Adrenal gland (tissue), 5 donors: Measurements from ENCODE around the gene SAXO2.

Experiments
- POLR2A ChIP-seq, 2 donors: fragments of 450-650 bp; IDR thresholded peaks; one replicate each; pipeline ENCODE4 v1.6.1; 2017; ENCODE audit warnings: antibody characterized with exemption in 2 of 2, mild to moderate bottlenecking in 2 of 2, moderate library complexity in 1 of 2
- TF ChIP-seq, protein P1 (sequence below), 6 experiments: fragments of 450-650 bp in 4 of 6; fragments of 200-600 bp in 2 of 6; sonication (generic) in 1 of 6; IDR thresholded peaks; 1 replicate in 5 of 6; 2 replicates in 1 of 6; pipeline versions ENCODE4 v1.5.1 to v1.8.0; 2016 to 2021; ENCODE audit warnings: antibody characterized with exemption in 6 of 6, mild to moderate bottlenecking in 2 of 6, moderate library complexity in 1 of 6
- donor health status: DM: no; HTN: no; CAD: no.

DNA sequence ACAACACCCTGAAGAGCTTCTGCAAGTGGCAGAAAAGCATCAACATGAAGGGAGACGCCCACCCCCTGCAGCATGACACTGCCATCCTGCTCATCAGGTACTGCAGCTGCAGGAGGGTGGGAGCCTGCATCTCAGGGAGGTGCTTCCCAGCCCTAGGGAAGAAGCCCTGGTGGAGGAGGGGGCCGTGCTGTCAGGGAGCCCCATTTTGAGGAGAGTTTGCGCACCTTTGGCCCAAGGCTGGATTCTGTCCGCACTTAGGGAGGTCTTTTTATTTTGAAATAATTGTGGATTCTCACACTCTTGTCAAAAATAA lies 42.1 kb downstream of the SAXO2 start:
- TF ChIP-seq, protein P1, sequence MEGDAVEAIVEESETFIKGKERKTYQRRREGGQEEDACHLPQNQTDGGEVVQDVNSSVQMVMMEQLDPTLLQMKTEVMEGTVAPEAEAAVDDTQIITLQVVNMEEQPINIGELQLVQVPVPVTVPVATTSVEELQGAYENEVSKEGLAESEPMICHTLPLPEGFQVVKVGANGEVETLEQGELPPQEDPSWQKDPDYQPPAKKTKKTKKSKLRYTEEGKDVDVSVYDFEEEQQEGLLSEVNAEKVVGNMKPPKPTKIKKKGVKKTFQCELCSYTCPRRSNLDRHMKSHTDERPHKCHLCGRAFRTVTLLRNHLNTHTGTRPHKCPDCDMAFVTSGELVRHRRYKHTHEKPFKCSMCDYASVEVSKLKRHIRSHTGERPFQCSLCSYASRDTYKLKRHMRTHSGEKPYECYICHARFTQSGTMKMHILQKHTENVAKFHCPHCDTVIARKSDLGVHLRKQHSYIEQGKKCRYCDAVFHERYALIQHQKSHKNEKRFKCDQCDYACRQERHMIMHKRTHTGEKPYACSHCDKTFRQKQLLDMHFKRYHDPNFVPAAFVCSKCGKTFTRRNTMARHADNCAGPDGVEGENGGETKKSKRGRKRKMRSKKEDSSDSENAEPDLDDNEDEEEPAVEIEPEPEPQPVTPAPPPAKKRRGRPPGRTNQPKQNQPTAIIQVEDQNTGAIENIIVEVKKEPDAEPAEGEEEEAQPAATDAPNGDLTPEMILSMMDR (IDR thresholded peaks at IDR 0.05), result no peak
- no peak for TF ChIP-seq POLR2A (IDR thresholded peaks at IDR 0.05)
